ENCODE measurements around the gene ROR2.

The ROR2 gene

DNA sequence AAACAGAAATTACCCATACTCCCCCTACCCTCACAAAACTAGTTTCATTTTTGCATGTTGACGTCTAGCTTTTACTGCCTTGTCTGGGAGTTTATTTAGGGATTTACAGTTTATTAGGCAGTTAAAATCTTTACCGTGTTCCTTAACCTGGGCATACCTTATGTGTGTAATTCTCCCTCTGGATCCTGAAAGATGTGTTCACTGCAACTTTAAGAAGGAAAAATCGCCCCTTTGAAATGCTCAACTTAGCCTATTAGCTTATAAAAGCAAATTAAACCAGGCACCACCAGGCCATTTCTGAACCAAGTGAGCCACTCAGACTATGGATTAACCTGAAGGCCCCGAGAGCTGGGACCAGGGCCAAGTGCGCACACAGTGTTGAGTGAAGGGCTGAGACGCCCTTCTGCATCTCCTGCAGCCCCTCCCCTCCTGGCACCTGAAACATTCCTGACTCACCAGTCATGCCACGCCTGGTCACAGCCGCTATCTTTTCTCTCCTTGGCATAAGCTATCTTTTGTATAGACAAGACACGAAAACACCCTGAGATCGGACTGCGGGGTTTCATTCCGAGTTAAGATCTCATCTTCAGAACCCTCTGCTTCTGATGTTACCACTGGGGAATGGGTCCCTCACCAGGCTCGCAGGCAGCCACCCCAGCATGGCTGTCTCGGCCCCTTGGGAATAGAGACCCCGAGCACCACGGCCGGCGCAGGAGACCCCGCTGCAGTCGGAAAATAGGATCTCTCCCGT lies 111.9 kb downstream of the ROR2 start:
- no peak for DNase-seq

- DNase-seq = no peak
Measured at GRCh38 chr9:91836515-91836914, 113.5 kb downstream of the ROR2 start.

DNA sequence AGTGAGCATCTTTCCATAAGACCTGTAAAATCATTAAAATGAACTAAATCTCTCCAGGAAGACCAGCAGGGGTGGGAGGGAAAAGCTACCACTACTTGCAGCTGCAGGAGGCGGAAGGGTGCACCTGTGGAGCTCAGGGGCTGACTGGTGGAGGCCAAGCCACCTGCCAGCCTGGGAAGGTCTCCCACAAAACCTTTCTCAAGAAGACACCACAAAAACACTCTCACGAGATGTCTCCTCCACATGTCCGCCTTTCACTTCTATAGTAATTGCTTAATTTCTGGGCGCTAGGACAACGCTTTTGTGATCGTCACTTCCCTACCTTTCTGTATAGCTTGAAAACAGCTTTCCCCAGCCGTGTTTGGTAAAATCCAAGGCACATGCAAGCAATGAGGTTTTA lies 114.4 kb downstream of the ROR2 start:
- no peak for DNase-seq

- DNase-seq = no peak
Measured at GRCh38 chr9:91835216-91835615, 114.8 kb downstream of the ROR2 start.

- DNase-seq = no peak
Measured at GRCh38 chr9:91834740-91835139, 115.3 kb downstream of the ROR2 start.

DNA sequence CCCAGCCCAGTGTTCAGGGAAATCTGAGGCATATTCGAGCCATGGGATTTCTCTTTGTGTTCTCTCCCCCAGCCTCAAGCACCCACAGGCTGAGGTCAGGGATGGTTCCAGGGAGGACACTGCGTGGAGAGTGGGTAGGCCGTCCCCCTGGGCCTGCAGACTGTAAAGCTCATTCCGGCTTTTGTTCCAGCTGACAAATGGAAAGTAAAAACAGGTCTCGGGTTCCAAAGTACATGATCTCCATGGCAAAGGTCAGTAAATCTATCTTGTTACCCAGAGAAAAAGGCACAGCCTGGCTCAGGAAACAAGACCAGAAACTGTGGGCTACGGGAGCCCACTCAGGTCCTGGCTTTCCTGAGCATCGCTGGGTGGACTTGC lies 116.2 kb downstream of the ROR2 start:
- DNase-seq = no peak

GRCh38 chr9:91833096-91833877 lies 116.7 kb downstream of the ROR2 start:
- DNase-seq = no peak

DNA sequence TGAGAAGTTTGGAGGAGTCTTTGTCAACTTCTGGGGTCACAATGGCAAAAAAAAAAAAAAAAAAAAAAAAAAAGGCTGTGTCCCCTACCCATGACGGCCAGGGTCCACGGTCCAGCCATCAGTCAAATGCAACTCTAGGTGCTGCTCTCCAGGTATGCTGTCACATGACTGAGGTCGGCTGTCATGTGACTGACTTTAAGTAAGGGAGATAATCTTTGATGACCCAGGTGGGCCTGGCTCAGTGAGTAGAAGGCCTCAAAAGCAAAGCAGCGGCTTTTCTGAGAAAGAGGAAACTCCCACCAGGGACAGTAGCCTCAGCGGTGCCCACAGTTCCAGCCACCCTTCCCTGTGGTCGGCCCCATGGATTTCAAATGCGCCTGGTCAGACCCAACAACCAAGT lies 117.7 kb downstream of the ROR2 start:
- DNase-seq = no peak

GRCh38 chr9:91825866-91826265 lies 124.2 kb downstream of the ROR2 start:
- DNase-seq = no peak

GRCh38 chr9:91825422-91825821 lies 124.6 kb downstream of the ROR2 start:
- DNase-seq = no peak

DNA sequence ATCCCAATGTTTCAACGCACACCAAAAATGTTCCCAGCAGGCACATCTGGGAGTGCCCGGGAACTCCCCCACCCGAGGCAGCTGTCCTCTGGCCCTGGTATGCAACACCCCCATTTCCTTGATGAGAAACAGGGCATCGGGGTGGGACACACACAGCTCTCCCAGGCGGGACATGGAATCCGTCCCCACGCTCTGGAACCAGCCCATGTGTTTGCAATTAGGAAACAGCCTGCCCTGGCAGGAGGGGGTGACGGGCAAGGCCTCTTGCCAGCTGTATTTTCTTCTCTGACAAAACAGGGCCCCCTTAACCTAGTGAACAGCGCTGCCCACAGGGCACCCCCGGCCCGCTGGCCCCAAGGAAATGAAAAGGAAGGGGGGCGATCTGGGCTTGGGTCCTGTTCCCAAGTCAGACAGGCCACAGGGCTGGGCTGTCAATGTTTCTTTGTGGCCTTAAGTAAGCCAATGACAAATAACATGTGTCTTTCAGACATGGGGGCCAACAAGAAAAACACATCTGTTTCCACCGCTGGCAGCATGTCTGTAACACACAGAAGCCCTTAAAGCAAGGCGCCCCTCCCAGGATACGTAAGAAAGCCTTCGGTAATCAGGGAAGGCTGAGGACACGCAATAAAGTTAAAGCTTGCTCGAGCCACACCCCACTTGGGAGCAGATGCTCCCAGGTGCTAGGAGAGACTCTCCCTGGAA lies 125.3 kb downstream of the ROR2 start:
- DNase-seq = no peak

DNA sequence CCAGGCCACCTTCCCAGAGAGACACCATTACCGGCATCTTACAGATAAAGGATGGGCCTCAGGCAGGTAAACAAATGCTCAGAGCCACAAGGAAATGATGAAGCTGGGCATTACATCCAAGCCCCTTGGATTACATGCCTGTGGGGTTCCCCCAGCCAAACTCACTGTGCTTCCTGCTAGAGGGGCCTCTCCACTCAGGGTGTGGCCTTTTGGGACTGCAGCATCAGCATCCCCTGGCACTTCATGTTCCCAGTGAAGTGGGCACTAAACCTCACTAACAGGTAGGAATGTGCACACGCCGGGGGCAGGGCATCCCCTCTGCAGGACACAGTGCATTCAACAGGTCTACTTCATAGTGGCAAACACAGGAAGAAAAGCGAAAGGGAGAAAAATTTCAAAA lies 125.9 kb downstream of the ROR2 start:
- DNase-seq = no peak

DNA sequence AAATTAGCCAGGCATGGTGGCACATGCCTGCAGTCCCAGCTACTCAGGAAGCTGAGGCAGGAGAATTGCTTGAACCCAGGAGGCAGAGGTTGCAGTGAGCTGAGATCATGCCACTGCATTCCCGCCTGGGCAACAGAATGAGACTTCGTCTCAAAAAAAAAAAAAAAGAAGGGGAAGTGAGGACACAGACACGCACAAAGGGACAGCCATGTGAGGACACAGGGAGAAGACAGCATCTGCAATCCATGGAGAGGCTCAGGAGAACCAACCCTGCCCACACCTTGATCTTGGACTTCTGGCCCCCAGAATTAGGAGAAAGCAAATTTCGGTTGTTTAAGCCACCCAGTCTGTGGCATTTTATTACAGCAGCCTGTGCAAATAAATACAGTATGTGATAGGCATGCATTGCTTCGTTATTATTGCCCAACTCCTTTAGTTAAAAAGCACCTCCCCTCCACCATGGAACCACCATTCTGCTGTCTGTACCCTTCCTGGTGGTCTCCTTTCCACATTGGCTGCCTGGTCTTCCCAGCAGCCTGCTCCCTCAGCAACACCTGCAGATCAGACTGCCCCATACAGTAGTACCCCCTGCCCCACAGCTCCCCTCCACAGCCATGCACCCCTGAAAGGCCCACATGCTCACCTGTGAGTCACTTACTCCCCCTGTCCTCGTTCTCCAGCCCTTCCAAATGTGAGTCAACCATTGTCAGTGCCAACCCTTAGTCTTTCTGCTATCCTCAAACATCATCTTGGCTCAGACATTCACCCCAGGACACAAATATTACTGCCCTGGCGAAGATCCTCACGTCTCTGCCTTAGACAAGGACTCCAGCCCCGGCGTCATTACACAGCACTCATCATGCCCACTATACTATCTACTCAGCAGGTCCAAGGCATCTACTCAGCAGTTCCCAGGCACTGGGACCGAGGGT lies 128.8 kb downstream of the ROR2 start:
- no peak for DNase-seq

DNA sequence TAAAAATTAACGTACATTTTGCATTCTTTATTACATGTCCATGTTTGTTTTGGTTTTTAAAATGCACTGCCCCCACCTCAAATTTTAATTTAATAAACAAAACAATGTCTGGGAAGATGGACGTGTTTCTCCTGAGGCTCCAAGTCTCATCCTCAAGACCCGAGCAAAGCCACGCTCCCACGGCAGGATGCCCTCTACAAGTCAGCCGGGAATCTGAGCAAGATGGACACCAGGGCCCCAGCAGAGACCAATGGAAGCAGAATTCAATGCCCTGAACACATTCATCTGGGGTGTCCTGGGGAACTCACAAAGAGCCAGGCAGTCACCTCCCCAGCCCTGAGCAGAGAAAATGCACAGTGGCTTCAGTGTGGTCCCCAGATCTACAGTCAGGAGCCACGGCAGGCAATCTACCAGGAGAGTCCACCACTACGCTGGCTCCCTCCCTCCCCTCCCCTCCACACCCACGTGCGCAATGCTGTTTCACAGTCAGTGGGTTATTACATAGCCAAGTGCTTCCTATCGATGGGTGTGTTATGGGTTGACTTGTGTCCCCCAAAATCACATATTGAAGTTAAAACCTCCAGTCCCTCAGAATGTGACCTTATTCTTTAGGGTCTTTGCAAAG lies 129.8 kb downstream of the ROR2 start:
- DNase-seq = no peak

- no peak for DNase-seq
Measured at GRCh38 chr9:91818647-91819403, 131.2 kb downstream of the ROR2 start.

- DNase-seq = no peak
Measured at GRCh38 chr9:91818225-91818585, 131.8 kb downstream of the ROR2 start.

DNA sequence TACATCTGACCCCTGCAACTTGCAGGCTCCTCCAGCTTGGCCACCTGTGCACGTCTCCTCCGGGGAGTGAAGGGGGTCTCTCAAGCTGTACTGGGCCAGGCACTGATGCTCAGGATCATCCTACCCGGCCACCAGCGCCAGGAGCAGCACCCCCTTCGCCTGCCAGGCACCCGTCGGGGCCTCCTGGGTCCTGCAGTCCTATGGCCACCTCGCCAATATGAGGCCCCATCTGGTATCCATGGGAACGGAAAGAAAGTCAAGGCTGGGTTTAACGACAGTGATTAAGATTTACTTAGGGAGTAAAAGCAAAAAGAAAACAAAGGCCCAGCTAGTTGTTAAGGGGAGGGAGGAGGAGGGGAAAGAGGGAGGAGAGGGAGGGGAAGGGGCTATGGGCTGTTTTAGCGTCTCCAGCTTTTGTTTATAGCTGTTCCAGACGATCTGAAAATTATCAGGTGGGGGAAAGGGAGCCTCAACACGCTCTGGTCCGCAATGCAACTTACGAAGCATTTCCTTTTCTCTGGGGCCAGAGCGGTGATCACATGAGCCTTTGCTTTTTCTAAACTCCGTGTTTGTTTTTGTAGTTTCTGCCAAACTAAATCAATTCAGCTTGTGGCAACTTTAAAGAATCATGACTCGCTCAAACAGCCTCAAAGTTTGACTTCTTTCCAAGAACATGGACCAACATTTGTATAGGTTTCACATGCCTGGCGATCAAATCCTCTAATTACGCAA lies 132.4 kb downstream of the ROR2 start:
- no peak for DNase-seq

- DNase-seq = no peak
Measured at GRCh38 chr9:91817106-91817492, 132.9 kb downstream of the ROR2 start.

DNA sequence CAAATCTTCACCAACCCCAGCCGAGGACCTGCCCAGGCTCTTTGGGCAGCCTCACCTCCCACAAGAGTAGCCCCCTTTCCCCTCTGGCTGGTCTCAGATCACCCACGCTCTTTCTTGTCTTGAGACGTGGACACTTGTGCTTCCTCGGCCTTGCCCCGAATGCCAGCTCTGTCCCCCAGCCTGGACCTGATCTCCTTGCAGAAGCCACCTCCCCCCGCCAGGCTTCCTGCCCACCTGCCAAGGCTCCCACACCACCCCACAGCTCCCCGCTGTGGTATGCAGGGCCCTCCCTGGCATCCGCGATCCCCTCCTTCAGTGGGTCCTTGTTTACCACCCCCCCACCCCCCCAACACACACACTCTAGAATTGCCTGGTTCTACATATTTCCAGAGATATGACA lies 133.7 kb downstream of the ROR2 start:
- no peak for DNase-seq

DNA sequence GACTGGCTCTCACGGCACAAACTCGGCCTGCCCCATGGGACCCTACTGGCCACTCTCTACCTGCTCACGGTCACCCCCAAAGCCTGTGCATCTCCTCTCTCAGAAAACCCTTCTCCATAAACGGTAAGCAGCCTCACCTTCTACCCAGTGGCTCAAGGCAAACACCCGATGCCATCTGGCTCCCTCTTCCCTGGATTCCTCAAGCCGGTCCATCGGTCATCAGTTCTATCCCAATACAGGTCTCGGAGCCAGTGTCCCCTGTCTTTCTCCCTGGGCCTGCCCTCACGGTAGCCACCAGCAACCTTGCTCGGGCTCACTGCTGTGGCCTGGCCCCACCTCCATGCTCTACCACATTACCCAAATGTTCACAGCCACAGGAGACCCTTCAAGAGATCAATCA lies 134.1 kb downstream of the ROR2 start:
- no peak for DNase-seq

DNA sequence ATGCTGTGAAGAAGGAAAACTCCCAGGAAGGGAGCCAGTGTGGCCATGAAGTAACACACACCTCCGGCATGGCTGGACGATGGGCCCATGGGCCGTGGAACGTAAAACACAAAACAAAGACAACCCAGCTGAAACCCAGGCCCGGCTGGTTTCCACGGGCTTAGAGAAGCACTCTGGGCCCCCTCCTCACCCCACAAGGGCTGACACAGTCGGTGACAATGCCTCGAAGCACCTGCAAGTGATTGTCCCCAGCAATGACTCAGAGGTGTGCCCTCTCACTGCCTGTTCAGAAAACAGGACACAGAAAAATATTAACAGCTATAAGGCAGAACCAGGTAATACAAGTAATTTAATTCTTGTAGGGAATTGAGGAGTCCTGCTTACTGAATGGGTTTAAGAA lies 135.3 kb downstream of the ROR2 start:
- no peak for DNase-seq
